SU-DHL-6 (cell line): Measurements from ENCODE around the gene VPS26B.

Experiments
- H2AFZ ChIP-seq: fragments of 200-600 bp; sonication (generic); 2 replicates; pipeline ENCODE4 v1.6.1; 2014; ENCODE audit warnings: low read depth, mild to moderate bottlenecking, moderate library complexity, mixed read lengths, antibody characterized with exemption, low read length; ENCODE audit not compliant: severe bottlenecking
- H3F3A ChIP-seq: fragments of 200-600 bp; shearing (Covaris generic); 2 replicates; pipeline ENCODE4 v1.6.0; 2016; ENCODE audit warnings: antibody characterized with exemption, mild to moderate bottlenecking; ENCODE audit not compliant: insufficient read depth
- H3K27ac ChIP-seq: fragments of 200-600 bp; sonication (generic); 2 replicates; pipeline ENCODE4 v1.5.1; 2016; ENCODE audit warnings: low read depth, mild to moderate bottlenecking, low read length, moderate library complexity, mixed read lengths
- H3K27me3 ChIP-seq: fragments of 200-600 bp; sonication (generic), shearing (Covaris generic); 2 replicates; pipeline ENCODE4 v1.6.0; 2014; ENCODE audit warnings: mild to moderate bottlenecking, low read length
- H3K36me3 ChIP-seq: fragments of 200-600 bp; sonication (generic); 2 replicates; pipeline ENCODE4 v1.6.1; 2014; ENCODE audit warnings: mild to moderate bottlenecking, low read length, mixed read lengths
- H3K4me2 ChIP-seq: fragments of 300-600, 200-600 bp; shearing (Covaris generic), sonication (generic); 2 replicates; pipeline ENCODE4 v1.6.0; 2014; ENCODE audit warnings: low read length, low read depth, mild to moderate bottlenecking; ENCODE audit not compliant: poor library complexity, severe bottlenecking
- H3K4me3 ChIP-seq: fragments of 200-600 bp; sonication (generic); 2 replicates; pipeline ENCODE4 v1.5.1; 2014; ENCODE audit warnings: antibody characterized with exemption, low read length, mild to moderate bottlenecking, mixed read lengths; ENCODE audit not compliant: insufficient read depth, poor library complexity, severe bottlenecking
- H3K79me2 ChIP-seq: fragments of 200-600 bp; sonication (generic); 2 replicates; pipeline ENCODE4 v1.6.1; 2014; ENCODE audit warnings: mild to moderate bottlenecking, low read length, moderate library complexity; ENCODE audit not compliant: insufficient read depth
- H3K9ac ChIP-seq: fragments of 200-600 bp; sonication (generic); 2 replicates; pipeline ENCODE4 v1.7.0; 2014; ENCODE audit warnings: mild to moderate bottlenecking, low read length
- H3K9me2 ChIP-seq: fragments of 200-600 bp; sonication (generic); replicated peaks from 2 replicates; pipeline ENCODE4 v1.6.1; 2014; ENCODE audit warnings: low read length; ENCODE audit not compliant: insufficient read depth
- H3K9me3 ChIP-seq: fragments of 200-600 bp; sonication (generic); 2 replicates; pipeline ENCODE4 v1.6.1; 2014; ENCODE audit warnings: low read length, mixed read lengths; ENCODE audit not compliant: insufficient read depth
- H4K20me1 ChIP-seq: fragments of 200-600 bp; sonication (generic); 2 replicates; pipeline ENCODE4 v1.6.1; 2014; ENCODE audit warnings: low read depth, mild to moderate bottlenecking, antibody characterized with exemption, low read length, moderate library complexity, mixed read lengths
- CTCF ChIP-seq: fragments of 200-600 bp; sonication (generic); IDR thresholded peaks from one replicate; pipeline ENCODE4 v1.5.1; 2017; ENCODE audit warnings: antibody characterized with exemption, mild to moderate bottlenecking, low read length, moderate library complexity; ENCODE audit not compliant: insufficient read depth, poor library complexity, severe bottlenecking
- EZH2phosphoT487 ChIP-seq: fragments of 200-600 bp; sonication (generic), shearing (Covaris generic); conservative IDR thresholded peaks from 2 replicates; pipeline ENCODE4 v1.6.1; 2018; ENCODE audit warnings: mild to moderate bottlenecking, antibody characterized with exemption, low read length, moderate library complexity, mixed read lengths

The VPS26B gene

GRCh38 chr11:134261626-134262488 lies 37.4 kb downstream of the VPS26B start:
- no peak overlapping the region for H3K4me2 ChIP-seq
- no peak overlapping the region for H3K4me3 ChIP-seq
- H3K27me3 ChIP-seq, result no peaks in the 10 kb centered on the region
- H2AFZ ChIP-seq, result no peak overlapping the region
- no peak overlapping the region for H3K27ac ChIP-seq
- H3K9ac ChIP-seq, result no peak overlapping the region
- H4K20me1 ChIP-seq, result no peaks in the 10 kb centered on the region
- no peaks in the 10 kb centered on the region for H3K36me3 ChIP-seq
- H3K9me3 ChIP-seq, result no peaks in the 10 kb centered on the region
- no peaks in the 10 kb centered on the region for H3K79me2 ChIP-seq
- no peaks in the 10 kb centered on the region for H3F3A ChIP-seq
- TF ChIP-seq CTCF (no peak), EZH2phosphoT487 (no peak)
- H3K9me2 ChIP-seq, result no peaks in the 10 kb centered on the region

GRCh38 chr11:134264966-134265764 lies 40.7 kb downstream of the VPS26B start:
- Histone ChIP-seq H3K9me2 (no peaks in the 10 kb centered on the region), H3K27me3 (no peaks in the 10 kb centered on the region), H3K4me3 (no peak overlapping the region), H3K9me3 (no peaks in the 10 kb centered on the region), H3K4me2 (no peak overlapping the region), H3K79me2 (no peaks in the 10 kb centered on the region), H3K36me3 (no peaks in the 10 kb centered on the region), H2AFZ (no peak overlapping the region), H3F3A (no peaks in the 10 kb centered on the region), H3K27ac (no peak overlapping the region), H4K20me1 (no peaks in the 10 kb centered on the region), H3K9ac (no peak overlapping the region)
- TF ChIP-seq CTCF, result no peak
- no peak for TF ChIP-seq EZH2phosphoT487

GRCh38 chr11:134266440-134266839 lies 42.0 kb downstream of the VPS26B start:
- no peak overlapping the region for H2AFZ ChIP-seq
- H3K27me3 ChIP-seq, result no peaks in the 10 kb centered on the region
- no peak overlapping the region for H3K4me3 ChIP-seq
- no peak overlapping the region for H3K4me2 ChIP-seq
- no peak overlapping the region for H3K27ac ChIP-seq
- no peaks in the 10 kb centered on the region for H3K36me3 ChIP-seq
- H4K20me1 ChIP-seq, result no peaks in the 10 kb centered on the region
- no peaks in the 10 kb centered on the region for H3F3A ChIP-seq
- no peaks in the 10 kb centered on the region for H3K9me2 ChIP-seq
- H3K9ac ChIP-seq, result no peak overlapping the region
- H3K79me2 ChIP-seq, result no peaks in the 10 kb centered on the region
- TF ChIP-seq CTCF (no peak), EZH2phosphoT487 (no peak)
- no peaks in the 10 kb centered on the region for H3K9me3 ChIP-seq
